ENCODE results near the gene TPT1.

Gene TPT1

DNA sequence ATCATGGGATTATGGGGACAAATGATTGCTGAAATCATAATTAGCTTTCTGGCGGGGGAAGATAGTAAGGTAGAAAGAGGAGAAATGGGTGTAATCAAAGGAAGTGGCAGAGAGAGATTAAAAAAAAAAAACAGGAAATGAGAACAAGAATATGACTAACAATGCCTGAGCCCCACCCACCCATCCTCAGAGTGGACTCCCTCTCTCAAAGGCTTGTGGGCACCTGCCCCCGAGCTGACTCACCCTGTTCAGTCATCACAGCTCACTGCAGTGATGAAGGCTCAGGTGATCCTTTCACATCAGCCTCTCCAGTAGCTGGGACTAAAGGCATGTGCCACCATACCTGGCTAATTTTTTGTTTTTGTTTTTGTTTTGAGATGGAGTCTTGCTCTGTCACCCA, 26.4 kb upstream of the TPT1 start:
- H3K4me3 ChIP-seq (ENCODE audit: low read depth, low read length): no peak overlapping the region
- CTCF ChIA-PET: interaction anchor here (9.8 kb wide), 1 partner anchor 26 kb away, joined by 135 read pairs; no protein-coding TSS in a partner anchor
- TF ChIP-seq, protein P1, sequence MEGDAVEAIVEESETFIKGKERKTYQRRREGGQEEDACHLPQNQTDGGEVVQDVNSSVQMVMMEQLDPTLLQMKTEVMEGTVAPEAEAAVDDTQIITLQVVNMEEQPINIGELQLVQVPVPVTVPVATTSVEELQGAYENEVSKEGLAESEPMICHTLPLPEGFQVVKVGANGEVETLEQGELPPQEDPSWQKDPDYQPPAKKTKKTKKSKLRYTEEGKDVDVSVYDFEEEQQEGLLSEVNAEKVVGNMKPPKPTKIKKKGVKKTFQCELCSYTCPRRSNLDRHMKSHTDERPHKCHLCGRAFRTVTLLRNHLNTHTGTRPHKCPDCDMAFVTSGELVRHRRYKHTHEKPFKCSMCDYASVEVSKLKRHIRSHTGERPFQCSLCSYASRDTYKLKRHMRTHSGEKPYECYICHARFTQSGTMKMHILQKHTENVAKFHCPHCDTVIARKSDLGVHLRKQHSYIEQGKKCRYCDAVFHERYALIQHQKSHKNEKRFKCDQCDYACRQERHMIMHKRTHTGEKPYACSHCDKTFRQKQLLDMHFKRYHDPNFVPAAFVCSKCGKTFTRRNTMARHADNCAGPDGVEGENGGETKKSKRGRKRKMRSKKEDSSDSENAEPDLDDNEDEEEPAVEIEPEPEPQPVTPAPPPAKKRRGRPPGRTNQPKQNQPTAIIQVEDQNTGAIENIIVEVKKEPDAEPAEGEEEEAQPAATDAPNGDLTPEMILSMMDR (IDR thresholded peaks at IDR 0.05; ENCODE audit: insufficient read depth, low read length, missing control alignments): no peak
- DNase-seq (ENCODE audit: low read depth, low spot score): peak; percentile 31
- POLR2A ChIA-PET: interaction anchor here (0.7 to 1.0 kb wide), 2 partner anchors 142 to 586 kb away, joined by 3 to 4 read pairs; no protein-coding TSS in a partner anchor

DNA sequence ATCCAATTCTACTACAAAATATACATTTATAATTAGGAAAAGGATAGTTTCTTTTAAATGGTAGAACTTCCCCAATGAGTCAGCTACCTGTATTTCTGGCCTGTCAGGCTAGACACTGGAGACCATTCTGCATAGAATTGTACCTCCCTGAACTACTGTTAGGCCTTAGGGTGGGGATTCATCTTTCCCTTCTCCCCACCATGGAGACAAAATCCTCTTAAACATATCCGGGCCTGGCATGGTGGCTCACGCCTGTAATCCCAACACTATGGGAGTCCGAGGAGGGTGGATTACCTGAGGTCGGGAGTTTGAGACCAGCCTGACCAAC, 24.5 kb upstream of the TPT1 start:
- TF ChIP-seq, protein P1 (IDR thresholded peaks at IDR 0.05; ENCODE audit: insufficient read depth, low read length, missing control alignments): no peak
- H3K4me3 ChIP-seq (ENCODE audit: low read depth, low read length): no peak overlapping the region
- ChIA-PET CTCF (interaction anchor here (9.8 kb wide), 1 partner anchor 28 kb away, joined by 135 read pairs; no protein-coding TSS in a partner anchor), POLR2A (no interaction called here)
- DNase-seq (ENCODE audit: low read depth, low spot score): no peak

DNA sequence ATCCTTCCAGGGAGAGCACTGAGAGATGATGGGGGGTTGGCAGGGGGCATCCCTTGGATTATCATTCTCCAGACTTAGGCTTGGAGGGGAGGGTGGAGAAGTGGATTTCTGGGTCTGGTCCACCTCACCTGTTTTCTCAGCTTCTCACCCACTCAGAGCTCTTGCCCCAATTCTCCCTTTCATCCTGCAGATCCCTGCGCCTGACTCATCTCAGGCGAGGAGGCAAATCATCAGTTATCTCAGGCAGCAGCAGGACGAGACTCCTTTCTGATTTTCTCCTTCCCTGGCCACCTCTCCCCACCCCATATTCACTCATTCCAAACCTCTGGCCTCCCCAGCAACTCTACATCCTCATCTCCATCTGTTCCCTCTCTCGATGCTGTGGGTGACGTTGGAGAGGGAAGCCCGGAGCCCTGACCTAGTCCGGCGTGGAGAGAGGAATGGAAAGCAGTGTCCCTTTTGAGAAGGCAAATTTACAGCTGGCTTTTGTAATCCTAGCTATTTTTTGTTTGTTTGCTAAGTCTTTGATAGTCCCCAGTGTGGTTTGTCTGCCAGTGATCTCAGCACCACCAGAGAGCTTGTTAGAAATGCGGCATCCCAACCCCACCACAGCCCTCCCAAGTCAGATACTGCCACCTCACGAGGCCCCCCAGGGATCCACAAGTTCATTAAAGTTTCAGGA, 24.0 kb upstream of the TPT1 start:
- DNase-seq (ENCODE audit: low read depth, low spot score): no peak
- ChIA-PET POLR2A (no interaction called here), CTCF (interaction anchor here (0.9 to 9.8 kb wide), 3 partner anchors 17 to 762 kb away, joined by 3 to 135 read pairs (median 3); no protein-coding TSS in a partner anchor)
- H3K4me3 ChIP-seq (ENCODE audit: low read depth, low read length): no peak overlapping the region
- TF ChIP-seq, protein P1 (IDR thresholded peaks at IDR 0.05; ENCODE audit: insufficient read depth, low read length, missing control alignments): no peak

DNA sequence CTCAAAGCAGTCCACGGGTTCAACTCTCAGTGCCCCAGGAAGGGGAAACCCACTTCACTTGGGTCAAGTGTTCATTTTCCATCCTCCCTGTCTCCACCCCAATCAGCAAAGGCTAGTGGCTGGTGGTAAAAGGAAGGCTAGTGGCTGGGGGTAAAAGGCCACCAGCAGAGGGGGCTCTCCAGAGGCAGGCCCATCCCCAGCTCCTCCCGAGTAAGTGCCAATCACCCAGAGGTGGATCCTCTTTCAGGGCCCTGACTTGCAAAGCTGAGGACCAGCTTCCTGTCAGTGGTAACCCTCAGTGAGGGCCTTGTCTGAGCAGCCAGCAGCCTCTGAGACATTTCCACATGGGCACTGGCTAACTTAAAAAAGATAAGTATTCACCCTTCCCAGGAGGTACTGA, 22.0 kb upstream of the TPT1 start:
- TF ChIP-seq, protein P1 (IDR thresholded peaks at IDR 0.05; ENCODE audit: insufficient read depth, low read length, missing control alignments): no peak
- DNase-seq (ENCODE audit: low read depth, low spot score): no peak
- ChIA-PET POLR2A (interaction anchor here (1.1 kb wide), 1 partner anchor 102 kb away, joined by 3 read pairs; the partner anchor contains the start of gene COG3), CTCF (interaction anchor here (1.1 to 2.3 kb wide), 5 partner anchors 8 to 316 kb away, joined by 3 to 20 read pairs (median 3); no protein-coding TSS in a partner anchor)
- H3K4me3 ChIP-seq (ENCODE audit: low read depth, low read length): no peak overlapping the region

DNA sequence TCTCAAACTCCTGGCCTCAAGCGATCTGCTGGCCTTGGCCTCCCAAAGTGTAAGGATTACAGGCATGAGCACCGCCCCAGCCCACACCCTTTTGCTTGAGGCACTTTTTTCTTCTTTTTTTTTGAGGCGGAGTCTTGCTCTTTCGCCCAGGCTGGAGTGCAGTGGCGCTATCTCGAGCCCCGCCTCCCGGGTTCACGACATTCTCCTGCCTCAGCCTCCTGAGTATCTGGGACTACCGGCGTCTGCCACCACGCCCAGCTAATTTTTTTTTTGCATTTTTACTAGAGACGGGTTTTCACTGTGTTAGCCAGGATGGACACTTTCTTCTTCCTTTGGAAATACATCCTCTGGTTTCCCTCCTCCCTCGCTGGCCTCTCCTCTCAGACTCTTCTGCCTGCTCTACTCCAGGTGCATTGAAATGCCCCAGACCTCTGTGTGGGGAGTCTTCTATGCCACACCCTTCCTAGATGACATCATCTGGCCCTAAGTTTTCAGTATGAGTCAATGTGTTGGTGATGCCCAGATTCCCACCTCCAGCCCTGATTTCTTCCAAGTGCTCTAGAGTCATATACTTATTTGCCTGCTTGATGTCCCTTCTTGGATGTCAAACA, 20.7 kb upstream of the TPT1 start:
- CTCF ChIA-PET: interaction anchor here (1.1 to 2.3 kb wide), 3 partner anchors 9 to 315 kb away, joined by 3 to 20 read pairs (median 4); no protein-coding TSS in a partner anchor
- TF ChIP-seq, protein P1 (IDR thresholded peaks at IDR 0.05; ENCODE audit: insufficient read depth, low read length, missing control alignments): no peak
- no peak for DNase-seq (ENCODE audit: low read depth, low spot score)
- POLR2A ChIA-PET: interaction anchor here (0.6 kb wide), 1 partner anchor 9 kb away, joined by 3 read pairs; no protein-coding TSS in a partner anchor
- H3K4me3 ChIP-seq (ENCODE audit: low read depth, low read length): no peak overlapping the region
